GM18505 (cell line): ENCODE measurements around the gene LCLAT1.
"Not testable (repeated sequence)": the region's sequence is repeated elsewhere in the genome, so short reads cannot be mapped to it uniquely, and the experiment has no call there.

Experiments used
- ATAC-seq: cut with Tn5 transposase; IDR thresholded peaks from one replicate; pipeline ENCODE4 v1.9.1; 2021; ENCODE audit not compliant: unreplicated experiment
- POLR2A ChIP-seq: IDR thresholded peaks from 4 replicates; pipeline ENCODE4 v1.6.1; 2011; ENCODE audit warnings: borderline replicate concordance; ENCODE audit not compliant: insufficient read depth, insufficient read length; ENCODE audit errors: extremely low read depth

The LCLAT1 gene

GRCh38 chr2:30500699-30501098, 53.7 kb downstream of the LCLAT1 start:
- no peak for ATAC-seq
- no peak for TF ChIP-seq POLR2A

- TF ChIP-seq POLR2A, result no peak
- ATAC-seq, result no peak
Observed at GRCh38 chr2:30502310-30502709, 55.3 kb downstream of the LCLAT1 start.

DNA sequence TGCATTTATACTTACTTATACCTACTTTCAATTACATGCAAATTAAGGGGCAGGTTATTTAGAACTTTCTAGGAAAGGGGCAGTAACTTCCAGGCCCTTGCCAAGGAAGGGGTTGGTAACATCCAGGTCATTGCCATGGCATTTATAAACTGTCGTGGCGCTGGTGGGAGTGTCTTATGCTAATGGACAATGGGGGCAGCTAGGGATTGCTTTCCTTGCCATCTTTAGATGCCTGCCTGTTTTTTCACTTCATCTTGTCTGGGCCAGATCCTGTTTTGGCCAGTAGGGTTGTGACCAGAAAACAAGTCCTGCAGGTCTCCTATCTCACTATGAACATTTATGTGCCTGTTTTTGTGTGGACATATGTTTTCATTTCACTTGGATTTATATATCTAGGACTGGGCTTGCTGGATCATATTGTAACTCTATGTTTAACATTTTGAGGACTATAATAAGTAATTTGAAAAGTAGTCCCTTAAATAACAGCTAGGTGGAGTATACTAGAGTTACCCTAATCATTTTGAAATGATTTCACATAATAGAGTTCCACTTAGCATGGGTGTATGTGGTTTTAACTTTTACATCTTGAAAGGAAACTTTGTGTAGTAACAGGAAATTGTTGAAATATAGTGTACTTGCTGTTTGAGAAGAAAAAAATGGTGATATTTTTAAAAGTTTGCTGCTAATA, 56.1 kb downstream of the LCLAT1 start:
- no peak for ATAC-seq
- TF ChIP-seq POLR2A, result no peak

DNA sequence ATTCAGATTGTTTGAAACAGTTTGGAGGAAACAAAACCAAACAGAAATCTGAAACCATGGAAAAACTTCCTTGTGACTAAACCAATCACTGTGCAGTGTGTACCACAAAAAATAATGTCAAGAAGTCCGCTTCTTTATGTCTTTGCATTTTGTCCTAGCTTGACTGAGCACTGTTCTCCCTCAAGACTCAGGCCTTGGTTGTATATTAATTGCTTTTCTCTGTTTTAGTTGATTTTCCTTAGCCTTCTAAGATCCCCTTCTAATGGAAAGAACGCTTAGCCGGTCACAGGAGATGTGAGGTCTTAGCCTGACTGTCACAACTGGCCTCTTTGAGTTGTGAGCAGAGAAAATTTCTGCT, 56.6 kb downstream of the LCLAT1 start:
- TF ChIP-seq POLR2A, result no peak
- ATAC-seq, result no peak

GRCh38 chr2:30504731-30505130, 57.7 kb downstream of the LCLAT1 start:
- no peak for ATAC-seq
- TF ChIP-seq POLR2A, result no peak

DNA sequence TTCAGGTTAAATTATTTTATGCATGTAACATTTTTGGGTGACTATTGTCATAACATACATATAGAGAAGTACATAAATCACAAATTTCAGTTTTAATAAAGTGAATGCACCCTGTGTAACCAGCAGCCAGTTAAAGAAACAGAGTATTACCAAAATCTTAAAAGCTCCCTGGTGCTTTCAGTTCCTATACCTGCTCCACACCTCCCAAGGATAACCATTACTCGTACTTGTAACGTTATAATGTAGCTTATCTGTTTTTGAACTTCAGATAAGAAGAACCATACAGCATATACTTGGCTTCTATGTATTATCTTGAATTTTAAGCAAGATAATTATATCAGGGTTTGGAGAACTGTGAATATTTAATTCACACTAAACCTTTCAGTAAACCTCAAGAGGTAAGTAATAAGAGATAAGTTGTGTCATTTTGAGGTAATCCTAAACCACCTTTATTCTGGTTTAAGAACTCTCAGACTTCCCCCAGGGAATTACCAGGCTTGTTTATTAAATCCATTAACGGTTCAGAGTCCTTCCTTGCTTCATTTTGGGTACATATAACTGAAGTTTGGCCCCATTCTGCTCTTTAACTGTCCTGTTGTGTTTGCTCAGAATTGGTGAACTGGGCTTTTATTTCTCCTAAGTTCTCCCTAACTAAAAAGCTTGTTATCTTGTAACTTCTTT, 58.6 kb downstream of the LCLAT1 start:
- no peak for ATAC-seq
- TF ChIP-seq POLR2A, result no peak

- ATAC-seq, result not testable (repeated sequence)
Observed at GRCh38 chr2:30507460-30507859, 60.4 kb downstream of the LCLAT1 start.

GRCh38 chr2:30509716-30510115, 62.7 kb downstream of the LCLAT1 start:
- ATAC-seq, result no peak
- TF ChIP-seq POLR2A, result no peak

GRCh38 chr2:30510409-30510808, 63.4 kb downstream of the LCLAT1 start:
- TF ChIP-seq POLR2A, result no peak
- no peak for ATAC-seq

DNA sequence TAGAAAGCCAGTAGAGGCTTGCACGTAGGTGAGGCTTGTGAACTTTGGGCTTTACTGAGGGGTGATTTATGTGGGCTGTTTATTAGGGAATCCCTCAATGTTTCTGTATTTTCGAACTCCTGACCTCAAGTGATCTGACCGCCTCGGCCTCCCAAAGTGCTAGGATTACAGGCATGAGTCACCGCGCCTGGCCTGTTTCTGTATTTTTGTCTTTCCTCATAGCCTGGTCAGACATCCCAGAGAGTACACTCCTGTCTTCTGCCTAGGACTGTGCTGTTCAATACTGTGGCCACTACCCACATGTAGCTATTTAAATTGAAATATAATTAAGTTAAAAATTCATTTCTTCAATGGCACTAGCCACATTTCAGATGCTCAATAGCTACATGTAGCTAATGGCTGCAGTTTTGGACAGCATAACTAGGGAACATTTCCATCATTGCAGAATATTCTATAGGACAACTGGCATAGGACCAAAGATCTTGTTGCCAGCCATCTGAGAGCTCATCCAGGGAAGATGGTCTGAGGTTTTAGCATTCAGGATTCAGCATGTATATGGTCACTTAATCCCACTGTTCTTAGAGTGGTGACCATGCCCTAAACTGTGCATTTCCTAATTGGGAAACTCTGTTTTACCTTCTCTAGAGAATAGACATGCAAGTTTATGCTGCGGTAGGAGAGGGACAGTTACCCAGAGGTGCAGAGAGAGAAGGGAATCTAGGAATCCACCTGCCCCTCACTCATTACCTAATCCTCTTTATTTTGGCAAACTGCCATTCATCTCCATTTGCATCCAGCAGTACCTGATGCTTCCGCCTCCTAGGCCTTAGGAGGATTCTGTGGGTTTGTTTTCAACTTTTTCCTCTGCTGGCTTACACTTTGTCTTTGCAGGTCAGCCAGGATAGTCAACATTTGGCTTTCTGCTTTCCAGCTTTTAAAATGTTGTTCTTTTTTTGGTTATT, 64.4 kb downstream of the LCLAT1 start:
- no peak for TF ChIP-seq POLR2A

DNA sequence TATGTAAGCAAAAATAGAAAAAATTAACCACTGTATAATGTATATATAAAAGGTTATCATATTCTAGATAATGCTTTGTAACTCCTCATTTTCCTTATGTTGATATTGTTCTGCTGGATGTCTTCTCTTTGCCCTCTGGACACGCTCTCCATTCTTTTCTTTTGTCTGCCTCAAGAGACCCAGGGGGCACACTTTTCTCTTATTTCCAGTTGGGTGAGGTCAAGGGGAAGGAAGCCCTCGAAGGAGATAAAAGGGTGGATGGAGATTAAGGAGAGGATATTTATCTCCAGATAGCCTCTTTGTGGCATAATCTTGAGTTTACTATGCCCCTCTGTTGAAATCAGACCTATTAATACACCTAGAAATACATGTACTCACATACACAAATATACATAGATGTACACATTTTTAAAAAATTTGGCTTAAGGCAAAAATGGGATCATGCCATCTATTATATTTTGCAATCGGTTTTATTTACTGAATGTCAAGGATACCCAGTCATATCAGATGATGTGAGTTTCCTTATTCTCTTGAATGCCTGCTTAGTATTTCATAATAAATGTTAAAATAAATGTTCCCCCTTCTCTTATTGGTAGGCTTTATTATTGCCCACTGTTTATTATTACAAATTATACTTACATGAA, 65.3 kb downstream of the LCLAT1 start:
- no peak for ATAC-seq
- TF ChIP-seq POLR2A, result no peak

More for the DNA sequence above, 64.4 kb downstream of the LCLAT1 start:
- ATAC-seq, result no peak

DNA sequence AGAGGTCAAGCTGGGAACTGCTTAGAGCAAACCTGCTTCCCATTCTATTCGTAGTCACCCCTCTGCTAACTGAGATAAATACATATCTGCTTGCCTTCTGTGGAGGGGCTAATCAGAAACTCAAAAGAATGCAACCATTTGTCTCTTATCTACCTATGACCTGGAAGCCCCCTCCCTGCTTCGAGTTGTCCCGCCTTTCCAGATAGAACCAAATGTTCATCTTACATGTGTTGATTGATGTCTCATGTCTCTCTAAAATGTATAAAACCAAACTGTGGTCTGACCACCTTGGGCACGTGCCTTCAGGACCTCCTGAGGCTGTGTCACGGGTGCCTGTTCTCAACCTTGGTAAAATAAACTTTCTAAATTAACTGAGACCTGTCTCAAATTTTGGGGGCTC, 66.6 kb downstream of the LCLAT1 start:
- not testable (repeated sequence) for ATAC-seq

DNA sequence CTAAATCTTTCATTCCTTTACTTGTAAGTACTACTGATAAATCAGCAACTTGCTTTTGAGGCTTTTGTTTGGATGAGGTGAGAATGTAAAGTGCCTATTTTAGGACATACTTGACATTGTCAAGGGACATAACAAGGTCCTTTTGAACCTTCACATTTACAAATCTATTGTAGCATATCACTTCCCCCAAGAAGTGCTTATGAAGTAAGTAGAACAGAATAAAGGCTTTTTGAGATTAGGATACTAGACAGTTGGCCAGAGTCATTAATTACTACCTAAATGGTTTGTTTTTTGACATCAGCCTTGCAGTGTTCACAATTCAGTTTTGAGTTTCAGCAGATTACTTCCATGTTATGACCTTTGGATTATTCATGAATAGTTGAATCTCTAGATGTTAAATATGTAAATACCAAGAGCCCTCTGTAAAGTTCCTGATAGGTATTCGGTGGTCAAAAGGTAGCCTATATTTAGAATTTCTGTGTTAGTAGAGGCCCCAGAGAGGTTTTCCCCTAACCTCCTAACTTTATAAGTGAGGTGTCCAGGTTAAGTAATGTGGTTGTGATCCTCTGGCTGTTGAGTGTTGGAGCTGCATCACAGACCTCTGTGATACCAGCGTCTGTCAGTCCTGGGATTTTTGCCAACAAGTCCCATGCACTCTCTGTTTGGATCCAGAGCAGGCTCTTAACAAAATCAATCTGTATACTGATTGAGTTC, 67.2 kb downstream of the LCLAT1 start:
- TF ChIP-seq POLR2A, result no peak
- ATAC-seq, result no peak

- ATAC-seq, result no peak
- no peak for TF ChIP-seq POLR2A
Observed at GRCh38 chr2:30514848-30515435, 67.9 kb downstream of the LCLAT1 start.
